NCI-H128 (cell line): ENCODE results near the gene UGT1A6.

ENCODE experiments used
- DNase-seq: peaks from one replicate; lab custom pipeline; 2025; ENCODE audit not compliant: unreplicated experiment; lab: John Stamatoyannopoulos, UW

Gene UGT1A6

GRCh38 chr2:233817995-233818638, 125.4 kb downstream of the UGT1A6 start:
- no peak for DNase-seq

GRCh38 chr2:233818639-233819621, 126.2 kb downstream of the UGT1A6 start:
- no peak for DNase-seq

GRCh38 chr2:233819884-233820773, 127.4 kb downstream of the UGT1A6 start:
- DNase-seq, result no peak

- no peak for DNase-seq
Observed at GRCh38 chr2:233820774-233821105, 128.1 kb downstream of the UGT1A6 start.

- DNase-seq, result no peak
Observed at GRCh38 chr2:233821196-233821595, 128.5 kb downstream of the UGT1A6 start.

- no peak for DNase-seq
Observed at GRCh38 chr2:233821709-233822100, 129.0 kb downstream of the UGT1A6 start.

- DNase-seq, result no peak
Observed at GRCh38 chr2:233822101-233822771, 129.5 kb downstream of the UGT1A6 start.
